K562 (cell line): ENCODE measurements around the gene MGAT4B. TPM values are rescaled to one million over a fixed set of nuclear protein-coding genes. Genes with fewer than 3 reads are reported as not detected.
A peak's percentile ranks its signal among the peaks of the same experiment; 100 is the strongest.

Experiments
- ATAC-seq: fragments of 200-7000 bp; cut with Tn5 transposase; 3 replicates; pipeline ENCODE4 v1.9.1; 2020; ENCODE audit warnings: moderate library complexity
- BruUV-seq: library from RNA; stranded (reverse); fragments of 400-500 nt; replicated peaks from 2 replicates; lab custom pipeline; 2021; lab: Mats Ljungman, UMichigan
- CTCF ChIA-PET: fragments of 300-600 bp; formaldehyde crosslinking; extraction: SDS; loops from one replicate; lab custom pipeline; 2021; ENCODE audit warnings: low intra/inter-chr PET ratio; lab: Yijun Ruan, JAX
- POLR2A ChIA-PET: fragments of 300-600, 350-650 bp; sonication (Branson Sonifier 250); formaldehyde crosslinking; extraction: SDS; loops from one replicate; lab custom pipeline; 2021; ENCODE audit warnings: antibody characterized with exemption, inconsistent platforms; lab: Yijun Ruan, JAX
- DNase-seq, 4 experiments: peaks; one replicate each; pipeline versions ENCODE4 v3.0.0 to v3.0.0-alpha.2; 2011 to 2018; ENCODE audit warnings: low spot score in 3 of 4, mixed read lengths in 3 of 4; ENCODE audit errors: extremely low read depth in 1 of 4
- FAIRE-seq: peaks from 2 replicates; lab custom pipeline; 2011; peaks lifted over from hg19 to GRCh38; lab: Jason Lieb, UNC
- H2AFZ ChIP-seq: 2 replicates; pipeline ENCODE4 v1.6.0; 2011; ENCODE audit warnings: low read depth, low read length, control low read depth, inconsistent platforms
- H3K27ac ChIP-seq: fragments of 200-600 bp; 3 replicates; pipeline ENCODE4 v1.8.0; 2011; ENCODE audit warnings: low read depth, mild to moderate bottlenecking, control low read depth, inconsistent platforms, low read length, moderate library complexity, mixed read lengths; ENCODE audit errors: extremely low read depth
- H3K27me3 ChIP-seq, 2 experiments: fragments of 300-600 bp in 1 of 2; 2 replicates in 1 of 2; 3 replicates in 1 of 2; pipeline versions ENCODE4 v1.6.0 to v1.8.0; 2011; ENCODE audit warnings: inconsistent platforms in 2 of 2, low read length in 2 of 2, mild to moderate bottlenecking in 1 of 2, mixed read lengths in 1 of 2, moderate library complexity in 1 of 2; ENCODE audit not compliant: control insufficient read depth in 2 of 2, insufficient read depth in 2 of 2
- H3K36me3 ChIP-seq: fragments of 300-600 bp; 3 replicates; pipeline ENCODE4 v1.8.0; 2011; ENCODE audit warnings: mild to moderate bottlenecking, low read length, inconsistent platforms; ENCODE audit not compliant: control insufficient read depth, insufficient read depth
- H3K4me1 ChIP-seq, 2 experiments: fragments of 200-600 bp in 1 of 2; replicated peaks in 1 of 2; 2 replicates in 1 of 2; 3 replicates in 1 of 2; pipeline versions ENCODE4 v1.5.1 to v1.8.0; 2011; ENCODE audit warnings: inconsistent platforms in 2 of 2, low read length in 2 of 2, mild to moderate bottlenecking in 1 of 2, mixed read lengths in 1 of 2, moderate library complexity in 1 of 2; ENCODE audit not compliant: control insufficient read depth in 2 of 2, insufficient read depth in 2 of 2
- H3K4me2 ChIP-seq: 2 replicates; pipeline ENCODE4 v1.6.1; 2011; ENCODE audit warnings: low read length, control low read depth, inconsistent platforms, mixed read lengths; ENCODE audit not compliant: insufficient read depth
- H3K4me3 ChIP-seq: fragments of 200-600 bp; sonication (generic), shearing (Covaris generic); 2 replicates; pipeline ENCODE4 v1.5.1; 2016; ENCODE audit warnings: control low read depth, inconsistent platforms
- H3K79me2 ChIP-seq: fragments of 200-600 bp; 3 replicates; pipeline ENCODE4 v1.8.0; 2011; ENCODE audit warnings: low read length, inconsistent platforms; ENCODE audit not compliant: control insufficient read depth, insufficient read depth
- H3K9ac ChIP-seq, 2 experiments: 2 replicates each; pipeline versions ENCODE4 v1.6.0 to v1.6.1; 2011; ENCODE audit warnings: low read depth in 2 of 2, low read length in 2 of 2, control low read depth in 1 of 2, inconsistent platforms in 1 of 2, mild to moderate bottlenecking in 1 of 2, mixed read lengths in 1 of 2; ENCODE audit not compliant: insufficient read depth in 1 of 2
- H3K9me1 ChIP-seq: one replicate; pipeline ENCODE4 v1.6.0; 2011; ENCODE audit warnings: inconsistent platforms, mild to moderate bottlenecking, low read length, moderate library complexity; ENCODE audit not compliant: control insufficient read depth, insufficient read depth
- H3K9me3 ChIP-seq: replicated peaks from 2 replicates; pipeline ENCODE4 v1.5.1; 2011; ENCODE audit warnings: low read depth, low read length, inconsistent platforms; ENCODE audit not compliant: control insufficient read depth, insufficient read depth
- H4K20me1 ChIP-seq: replicated peaks from 2 replicates; pipeline ENCODE4 v1.6.1; 2011; ENCODE audit warnings: low read length, inconsistent platforms, mixed read lengths; ENCODE audit not compliant: control insufficient read depth, insufficient read depth
- ARID1B ChIP-seq: fragments of 450-650 bp; IDR thresholded peaks from 2 replicates; pipeline ENCODE4 v1.6.1; 2016; ENCODE audit warnings: antibody characterized with exemption, mild to moderate bottlenecking, inconsistent platforms
- FOSL1 ChIP-seq: fragments of 200-800 bp; sonication (Bioruptor generic); conservative IDR thresholded peaks from 2 replicates; pipeline ENCODE4 v1.6.1; 2016; ENCODE audit warnings: missing genetic modification characterization, missing compliant biosample characterization
- JUND ChIP-seq, 2 experiments: IDR thresholded peaks; 2 replicates in 1 of 2; 3 replicates in 1 of 2; pipeline ENCODE4 v1.6.1; 2011; ENCODE audit warnings: borderline replicate concordance in 2 of 2, low read depth in 2 of 2, low read length in 2 of 2, improper control_type of control experiment in 1 of 2, missing biosample characterization in 1 of 2, missing genetic modification characterization in 1 of 2, missing genetic modification reagents in 1 of 2
- MEIS2 ChIP-seq: fragments of 450-650 bp; IDR thresholded peaks from 2 replicates; pipeline ENCODE4 v1.6.1; 2014; ENCODE audit warnings: mild to moderate bottlenecking; ENCODE audit not compliant: partially characterized antibody
- MGA ChIP-seq: fragments of 450-650 bp; IDR thresholded peaks from 2 replicates; pipeline ENCODE4 v1.6.1; 2016; ENCODE audit warnings: mild to moderate bottlenecking, moderate library complexity
- WGBS: fragments of 100-300 bp; shearing (Covaris generic); methylation state at CpG from one replicate; pipeline ENCODE4 v1.1.6; 2016; ENCODE audit warnings: low coverage, mixed read lengths; ENCODE audit not compliant: insufficient coverage; ENCODE audit errors: missing lambda C conversion rate; 5-methylcytosine and 5-hydroxymethylcytosine counted together
- in situ Hi-C: fragments of 300-500 bp; cut with MboI; formaldehyde crosslinking; loops from 4 replicates; pipeline ENCODE4 v1.15.0; 2018; ENCODE audit warnings: inconsistent platforms, mixed read lengths
- intact Hi-C: fragments of 100-400 bp; cut with micrococcal nuclease; formaldehyde crosslinking; loops from 2 replicates; pipeline ENCODE4 v1.14.2; 2022
- polyA plus RNA-seq, 8 experiments: library from polyadenylated mRNA; depleted of rRNA in 4 of 8; stranded (reverse) in 5 of 8; unstranded in 3 of 8; fragments of >200 nt; fragmentation: Nextera tagmentation in 2 of 8; fragmentation: Illumina TruSeq in 1 of 8; extraction: Ambion mirVana in 2 of 8; extraction: Trizol in 1 of 8; gene quantifications; 2 replicates each; pipeline versions ENCODE4 v1.2.1 to v1.2.3, GENCODE V29; 2011 to 2014; ENCODE audit warnings: inconsistent platforms in 1 of 8, missing spikeins in 1 of 8
- total RNA-seq, 7 experiments: library from RNA; depleted of rRNA in 6 of 7; stranded (reverse); fragments of >200 nt in 6 of 7; fragmentation: Illumina TruSeq in 2 of 7; extraction: Trizol in 2 of 7; gene quantifications; 2 replicates each; pipeline versions ENCODE4 v1.2.1 to v1.2.3, GENCODE V29; 2011 to 2021; ENCODE audit warnings: low replicate concordance in 1 of 7

MGAT4B gene
- total and polyA plus RNA-seq, 9 of the 15 experiments (the other 6 are each of a cell fraction or from before 2014, with no cell fraction given), result 0.34 to 133 (median 75.4) TPM

- Histone ChIP-seq H3K27ac (peak overlapping the region; percentile 69), H3K9me3 (no peaks in the 10 kb centered on the region), H4K20me1 (peaks cover 38% of the 10 kb centered on the region), H3K4me2 (no peak overlapping the region; the same call in 1 of the 2 replicates), H3K4me1 (peaks cover 30 to 42% of the 10 kb centered on the region in 2 experiments), H2AFZ (no peak overlapping the region), H3K9ac (peak overlapping the region; percentile 36 to 80; a peak in 3 of 4 replicates), H3K36me3 (peaks cover 58% of the 10 kb centered on the region), H3K79me2 (peaks cover 70% of the 10 kb centered on the region), H3K9me1 (peaks cover 14% of the 10 kb centered on the region), H3K27me3 (no peaks in the 10 kb centered on the region), H3K4me3 (no peak overlapping the region)
- FAIRE-seq (no peak), ATAC-seq (peak; percentile 32), DNase-seq (peak in 1 of 4 experiments; percentile 70)
- ChIA-PET CTCF (no interaction called here), POLR2A (interaction anchor here (0.6 to 1.3 kb wide), 2 partner anchors 9 to 54 kb away, joined by 3 read pairs; no protein-coding TSS in a partner anchor)
- WGBS, result 52% methylated on average over 13 of the region's 13 CpGs
- intact Hi-C loops, result loop anchor here (5.0 kb wide), 1 partner anchor 42 kb away; the partner anchor contains the start of gene MGAT4B
- in situ Hi-C loops, result no loop called here
- BruUV-seq, result no TSS peak
- TF ChIP-seq FOSL1 (peak; percentile 64), ARID1B (no peak), MGA (peak; percentile 65), MEIS2 (no peak), JUND (IDR thresholded peaks at IDR 0.05; ENCODE audit: borderline replicate concordance, low read depth, low read length) (peak; percentile 35; the same call in 1 of the 2 replicates), JUND (tag; IDR thresholded peaks at IDR 0.05; ENCODE audit: borderline replicate concordance, low read depth, low read length) (no peak)
Observed at GRCh38 chr5:179765400-179765799, 41.3 kb downstream of the MGAT4B start.
